ENCODE results near the gene BBX. TPM values are rescaled to one million over a fixed set of nuclear protein-coding genes. Genes with fewer than 3 reads are reported as not detected.

Gene BBX
- total RNA-seq, 1 donor from 2014 or later: 51.6 TPM

- Mint-ChIP-seq H3K36me3 (ENCODE audit: low read depth) (peaks cover 11% of the 10 kb centered on the region), H3K27ac (ENCODE audit: unreplicated experiment) (no peak overlapping the region), H3K27me3 (ENCODE audit: low read depth) (no peaks in the 10 kb centered on the region), H3K9me3 (no peaks in the 10 kb centered on the region), H3K4me1 (peaks cover 37% of the 10 kb centered on the region), H3K4me3 (no peak overlapping the region)
- no peak for DNase-seq (ENCODE audit: low read depth, low spot score)
- no peak for TF ChIP-seq CTCF (conservative IDR thresholded peaks at IDR 0.05)
These were observed 287.7 kb downstream of the BBX start for GRCh38 chr3:107810171-107811071.

GRCh38 chr3:107813026-107813425, 290.3 kb downstream of the BBX start:
- Mint-ChIP-seq H3K36me3 (ENCODE audit: low read depth) (peaks cover 9% of the 10 kb centered on the region), H3K27me3 (ENCODE audit: low read depth) (no peaks in the 10 kb centered on the region), H3K4me1 (peaks cover 54% of the 10 kb centered on the region), H3K9me3 (no peaks in the 10 kb centered on the region), H3K4me3 (no peak overlapping the region), H3K27ac (ENCODE audit: unreplicated experiment) (peak overlapping the region; percentile 4)
- TF ChIP-seq CTCF (conservative IDR thresholded peaks at IDR 0.05): no peak
- no peak for DNase-seq (ENCODE audit: low read depth, low spot score)

- no peak for DNase-seq (ENCODE audit: low read depth, low spot score)
- no peaks in the 10 kb centered on the region for H3K9me3 Mint-ChIP-seq
- H3K27me3 Mint-ChIP-seq (ENCODE audit: low read depth): no peaks in the 10 kb centered on the region
- no peak for TF ChIP-seq CTCF (conservative IDR thresholded peaks at IDR 0.05)
- H3K36me3 Mint-ChIP-seq (ENCODE audit: low read depth): peaks cover 2% of the 10 kb centered on the region
- H3K27ac Mint-ChIP-seq (ENCODE audit: unreplicated experiment): no peak overlapping the region
- peaks cover 39% of the 10 kb centered on the region for H3K4me1 Mint-ChIP-seq
- H3K4me3 Mint-ChIP-seq: no peak overlapping the region
These were observed 293.3 kb downstream of the BBX start for GRCh38 chr3:107816107-107816506.

DNA sequence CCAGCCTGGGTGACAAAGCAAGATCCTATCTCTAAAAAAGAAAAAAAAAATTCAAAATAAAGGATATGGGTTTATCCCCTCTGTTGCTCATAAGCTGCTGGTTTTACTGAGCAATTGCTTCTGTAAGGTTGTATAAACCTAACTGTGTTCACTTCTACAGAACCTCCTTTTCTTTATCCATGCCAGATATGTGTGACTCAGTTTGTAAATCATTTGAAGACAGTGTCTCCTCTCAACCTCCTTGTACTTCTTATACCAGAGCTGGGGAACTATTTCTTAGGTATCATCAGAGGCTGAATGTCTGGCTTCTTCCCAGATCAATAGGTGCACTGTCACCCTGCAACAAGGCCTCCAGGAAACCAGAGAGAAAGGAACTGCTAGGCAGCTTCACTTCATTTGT, 294.3 kb downstream of the BBX start:
- DNase-seq (ENCODE audit: low read depth, low spot score): no peak
- Mint-ChIP-seq H3K27me3 (ENCODE audit: low read depth) (no peaks in the 10 kb centered on the region), H3K27ac (ENCODE audit: unreplicated experiment) (no peak overlapping the region), H3K9me3 (no peaks in the 10 kb centered on the region), H3K4me3 (no peak overlapping the region), H3K4me1 (peaks cover 40% of the 10 kb centered on the region), H3K36me3 (ENCODE audit: low read depth) (no peaks in the 10 kb centered on the region)
- no peak for TF ChIP-seq CTCF (conservative IDR thresholded peaks at IDR 0.05)

- Mint-ChIP-seq H3K36me3 (ENCODE audit: low read depth) (no peaks in the 10 kb centered on the region), H3K4me1 (peaks cover 38% of the 10 kb centered on the region), H3K27me3 (ENCODE audit: low read depth) (no peaks in the 10 kb centered on the region), H3K9me3 (peaks cover 4% of the 10 kb centered on the region), H3K4me3 (no peak overlapping the region), H3K27ac (ENCODE audit: unreplicated experiment) (no peak overlapping the region)
- no peak for TF ChIP-seq CTCF (conservative IDR thresholded peaks at IDR 0.05)
- no peak for DNase-seq (ENCODE audit: low read depth, low spot score)
These were observed 295.3 kb downstream of the BBX start for GRCh38 chr3:107818025-107818424.
